ENCODE data around the gene ST7.

- no peak for TF ChIP-seq POLR2AphosphoS5 (IDR thresholded peaks at IDR 0.05; ENCODE audit: borderline replicate concordance, low read depth, low read length)
- no peak for TF ChIP-seq EZH2 (IDR thresholded peaks at IDR 0.05)
Measured at GRCh38 chr7:117096942-117097341, 143.6 kb downstream of the ST7 start.

All from SK-N-MC (cell line).